Heart right ventricle (tissue), 16 donors: ENCODE data around the gene HPD. TPM values are rescaled to one million over a fixed set of nuclear protein-coding genes. Genes with fewer than 3 reads are reported as not detected.

Source experiments
- ATAC-seq, 8 donors: fragments of 200-7000 bp; cut with Tn5 transposase; one replicate each; pipeline ENCODE4 v1.9.1; 2020; ENCODE audit warnings: mild to moderate bottlenecking in 8 of 8, moderate library complexity in 8 of 8, moderate number of reproducible peaks in 1 of 8
- DNase-seq, 2 donors: peaks; one replicate each; pipeline ENCODE4 v3.0.0-alpha.2; 2020
- H3K27ac ChIP-seq, 10 donors: fragments of 200-600 bp; sonication (generic) in 2 of 10; one replicate each; pipeline versions ENCODE4 v1.5.0 to v1.8.0; 2020 to 2022; ENCODE audit warnings: mild to moderate bottlenecking in 3 of 10
- H3K27me3 ChIP-seq, 7 donors: fragments of 200-600 bp; one replicate each; pipeline ENCODE4 v1.8.0; 2021 to 2022; ENCODE audit warnings: mild to moderate bottlenecking in 2 of 7
- H3K36me3 ChIP-seq, 9 donors: fragments of 200-600 bp; sonication (generic) in 1 of 9; one replicate each; pipeline versions ENCODE4 v1.5.0 to v1.8.0; 2020 to 2022; ENCODE audit warnings: mild to moderate bottlenecking in 2 of 9
- H3K4me1 ChIP-seq, 9 donors: fragments of 200-600 bp; sonication (generic) in 1 of 9; one replicate each; pipeline versions ENCODE4 v1.5.0 to v1.8.0; 2020 to 2022; ENCODE audit warnings: mild to moderate bottlenecking in 4 of 9
- H3K4me3 ChIP-seq, 10 donors: fragments of 200-600 bp; sonication (generic) in 2 of 10; one replicate each; pipeline versions ENCODE4 v1.5.0 to v1.8.0; 2020 to 2022; ENCODE audit warnings: mild to moderate bottlenecking in 7 of 10, moderate library complexity in 2 of 10
- H3K9me3 ChIP-seq, 11 donors: fragments of 200-600 bp in 10 of 11; sonication (generic) in 2 of 11; one replicate each; pipeline versions ENCODE4 v1.5.0 to v1.8.0; 2013 to 2022; ENCODE audit warnings: mild to moderate bottlenecking in 2 of 11, control low read depth in 1 of 11, moderate library complexity in 1 of 11
- CTCF ChIP-seq, 9 donors: fragments of 200-600 bp; sonication (generic) in 2 of 9; IDR thresholded peaks; one replicate each; pipeline versions ENCODE4 v1.5.0 to v1.8.0; 2021 to 2022; ENCODE audit warnings: antibody characterized with exemption in 9 of 9, mild to moderate bottlenecking in 5 of 9, moderate library complexity in 1 of 9
- WGBS, 2 donors: extraction: QIAGEN DNeasy Blood & Tissue Kit; methylation state at CpG; one replicate each; pipeline ENCODE4 v1.1.7; 2013; ENCODE audit warnings: inconsistent platforms in 1 of 2; 5-methylcytosine and 5-hydroxymethylcytosine counted together
- intact Hi-C, 10 donors: fragments of 100-400 bp; cut with DNase I; formaldehyde crosslinking; loops; one replicate each; pipeline versions ENCODE4 v1.11.1 to v1.14.2; 2022
- polyA plus RNA-seq, 2 donors: library from polyadenylated mRNA; stranded (reverse); fragments of 200-250 nt; gene quantifications; one replicate each; pipeline ENCODE4 v1.2.3, GENCODE V29; 2013
- total RNA-seq, 10 donors: library from RNA; stranded (reverse); fragmentation: NEBNext Ultra II Directional in 3 of 10; extraction: Animal tissue kit (Norgen Biotek cat#: 25700) in 3 of 10; gene quantifications; one replicate each; pipeline versions ENCODE4 v1.2.1 to v1.2.4, GENCODE V29; 2021 to 2023
- donor health status: Arrhythmogenic right ventricular cardiomyopathy.
- donor health status: ischemic (EF 13 %, LVEDD 7.1; RV severe dilation, severe dysfunction).
- donor health status: healthy with polysubstance abuse.
- donor health status: DM: no; HTN: yes; CAD: no.
- donor health status: DM: no; HTN: no; CAD: no.
- donor health status: ischemic (EF 25% LVEDD 6.9; RV normal size, moderate dysfunction).
- donor health status: ischemic (EF 25% LVEDD 5.7; RV mildly dilated, moderate dysfunction).
- donor health status: healthy.
- donor health status: DM: yes; HTN: yes; CAD: no.
- donor health status: Ischemic cardiomyopathy.
- donor health status: ischemic (EF 35%, LVEDD 5.7; RV mildly dilated, moderate dysfunction).
- donor health status: nonischemic (EF 11% LVEDD 7.7; RV severe dilation, severe dysfunction).
- donor health status: DM: yes; HTN: yes; CAD: no.
- donor health status: PGD.
- donor health status: ischemic (EF 29% LVEDD 5.4; RV normal size, mild dysfunction).
- donor health status: nonischemic (EF 23%, LVEDD 6.1; RV moderate dilation, normal function).

The HPD gene
- total and polyA plus RNA-seq, 12 donors = 0.24 to 3.4 (median 1.2) TPM

DNA sequence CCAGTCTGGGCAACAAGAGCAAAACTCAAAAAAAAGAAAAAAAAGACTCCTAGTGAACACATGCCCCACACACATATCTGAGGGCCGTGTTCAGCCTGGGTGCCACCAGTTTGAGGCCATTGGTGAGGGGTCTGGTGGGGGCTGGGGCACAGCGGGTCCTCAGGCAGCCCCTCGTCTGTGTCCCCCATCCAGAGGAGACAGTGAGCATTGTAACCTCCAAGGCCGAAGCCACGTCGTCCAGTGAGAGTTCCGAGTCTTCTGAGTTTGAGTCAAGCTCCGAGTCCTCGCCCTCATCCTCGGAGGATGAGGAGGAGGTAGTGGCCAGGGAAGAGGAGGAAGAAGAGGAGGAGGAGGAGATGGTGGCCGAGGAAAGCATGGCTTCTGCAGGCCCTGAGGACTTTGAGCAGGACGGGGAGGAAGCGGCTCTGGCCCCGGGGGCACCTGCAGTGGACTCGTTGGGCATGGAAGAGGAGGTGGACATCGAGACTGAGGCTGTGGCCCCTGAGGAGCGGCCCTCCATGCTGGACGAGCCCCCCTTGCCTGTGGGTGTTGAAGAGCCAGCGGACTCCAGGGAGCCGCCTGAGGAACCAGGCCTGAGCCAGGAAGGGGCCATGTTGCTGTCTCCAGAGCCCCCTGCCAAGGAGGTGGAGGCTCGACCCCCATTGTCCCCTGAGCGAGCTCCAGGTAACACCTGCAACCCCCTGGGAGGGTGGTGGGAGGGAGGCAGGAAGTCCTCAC lies 39.3 kb downstream of the HPD start:
- no peak overlapping the region for H3K27ac ChIP-seq
- no peaks in the 10 kb centered on the region for H3K4me1 ChIP-seq
- peaks cover 17 to 100% (median 83%) of the 10 kb centered on the region in 9 donors for H3K36me3 ChIP-seq
- DNase-seq (no peak), ATAC-seq (no peak)
- H3K9me3 ChIP-seq = no peaks in the 10 kb centered on the region
- 91 to 93% methylated on average over 22 of the region's 22 CpGs for WGBS, 2 donors
- H3K27me3 ChIP-seq = no peaks in the 10 kb centered on the region
- no peak overlapping the region for H3K4me3 ChIP-seq
- intact Hi-C loops = loop anchor here in 1 of 10 donors (10.0 kb wide), 1 partner anchor 75 kb away; no protein-coding TSS in a partner anchor
- TF ChIP-seq CTCF (IDR thresholded peaks at IDR 0.05) = no peak

- peaks cover 0 to 14% (median 12%) of the 10 kb centered on the region in 9 donors for H3K4me1 ChIP-seq
- ATAC-seq (no peak), DNase-seq (no peak)
- H3K27ac ChIP-seq = no peak overlapping the region
- H3K27me3 ChIP-seq = no peaks in the 10 kb centered on the region
- H3K9me3 ChIP-seq = no peaks in the 10 kb centered on the region
- intact Hi-C loops = loop anchor here in 1 of 10 donors (10.0 kb wide), 1 partner anchor 77 kb away; no protein-coding TSS in a partner anchor
- WGBS, 2 donors = 90 to 91% methylated on average over 18 of the region's 18 CpGs
- H3K36me3 ChIP-seq = peaks cover 17 to 97% (median 74%) of the 10 kb centered on the region in 9 donors
- TF ChIP-seq CTCF (IDR thresholded peaks at IDR 0.05) = no peak
- no peak overlapping the region for H3K4me3 ChIP-seq
Measured at GRCh38 chr12:121817648-121818043, 41.0 kb downstream of the HPD start.

GRCh38 chr12:121816925-121817647 lies 41.6 kb downstream of the HPD start:
- WGBS, 2 donors = 94% methylated on average over 45 to 47 of the region's 47 CpGs
- Histone ChIP-seq H3K27me3 (no peaks in the 10 kb centered on the region), H3K36me3 (peaks cover 17 to 93% (median 68%) of the 10 kb centered on the region in 9 donors), H3K4me1 (peaks cover 0 to 19% (median 18%) of the 10 kb centered on the region in 9 donors), H3K9me3 (no peaks in the 10 kb centered on the region), H3K27ac (no peak overlapping the region), H3K4me3 (no peak overlapping the region)
- DNase-seq (no peak), ATAC-seq (no peak)
- no peak for TF ChIP-seq CTCF (IDR thresholded peaks at IDR 0.05)
- intact Hi-C loops = loop anchor here in 1 of 10 donors (10.0 kb wide), 1 partner anchor 78 kb away; no protein-coding TSS in a partner anchor

DNA sequence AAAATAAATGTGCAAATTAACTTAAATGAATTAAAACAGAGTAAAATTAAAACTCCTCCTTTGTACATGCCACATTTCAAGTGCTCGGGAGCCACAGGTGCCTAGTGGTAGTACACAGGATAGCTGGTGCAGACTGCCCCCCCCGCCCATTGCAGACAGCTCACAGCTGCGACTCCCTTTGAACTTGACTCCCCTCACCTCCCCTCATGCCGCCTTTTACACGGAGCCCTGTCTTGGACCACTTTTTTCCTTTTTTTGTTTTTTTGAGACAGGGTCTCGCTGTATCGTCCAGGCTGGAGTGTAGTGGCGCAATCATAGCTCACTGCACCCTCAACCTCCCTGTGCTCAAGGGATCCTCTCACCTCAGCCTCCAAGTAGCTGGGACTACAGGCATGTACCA lies 43.4 kb downstream of the HPD start:
- no peak for ATAC-seq
- Histone ChIP-seq H3K4me1 (peaks cover 14 to 38% (median 36%) of the 10 kb centered on the region in 9 donors), H3K27ac (no peak overlapping the region), H3K4me3 (no peak overlapping the region), H3K36me3 (peaks cover 16 to 87% (median 57%) of the 10 kb centered on the region in 9 donors), H3K9me3 (no peaks in the 10 kb centered on the region), H3K27me3 (no peaks in the 10 kb centered on the region)
- no peak for DNase-seq
- intact Hi-C loops = loop anchor here in 1 of 10 donors (10.0 kb wide), 1 partner anchor 80 kb away; no protein-coding TSS in a partner anchor
- WGBS, 2 donors = 91 to 93% methylated on average over 8 of the region's 8 CpGs
- no peak for TF ChIP-seq CTCF (IDR thresholded peaks at IDR 0.05)
